LHCN-M2 (cell line): Measurements from ENCODE around the gene TMF1. TPM values are rescaled to one million over a fixed set of nuclear protein-coding genes. Genes with fewer than 3 reads are reported as not detected.

Source experiments
- DNase-seq: peaks from one replicate; pipeline ENCODE4 v3.0.0-alpha.2; 2012; ENCODE audit warnings: low read depth
- polyA plus RNA-seq: library from polyadenylated mRNA; unstranded; fragments of >200 nt; gene quantifications from one replicate; pipeline ENCODE4 v1.2.1, GENCODE V29; 2012; ENCODE audit warnings: missing spikeins
- total RNA-seq: library from RNA; depleted of rRNA; stranded (reverse); fragments of >200 nt; gene quantifications from 2 replicates; pipeline ENCODE4 v1.2.3, GENCODE V29; 2014; rRNA removed

The TMF1 gene
- total RNA-seq: 27.9 and 28.7 TPM in 2 replicates
- polyA plus RNA-seq: 7.2 TPM

GRCh38 chr3:69051756-69052471 is at the start of gene TMF1:
TMF1 (minus strand) TSS chr3:69052333; CDS start chr3:69052086, 247 bp downstream.
- DNase-seq: peak; percentile 98

GRCh38 chr3:69099576-69099975 is 47.4 kb upstream of the TMF1 start:
- no peak for DNase-seq

- DNase-seq: peak; percentile 88
Measured at GRCh38 chr3:69097407-69098086, 45.4 kb upstream of the TMF1 start.

GRCh38 chr3:69096299-69096698 is 44.2 kb upstream of the TMF1 start:
- no peak for DNase-seq

- DNase-seq: peak; percentile 79
Measured at GRCh38 chr3:69095636-69096035, 43.5 kb upstream of the TMF1 start.

- peak; percentile 78 for DNase-seq
Measured at GRCh38 chr3:69094467-69095205, 42.5 kb upstream of the TMF1 start.

- no peak for DNase-seq
Measured at GRCh38 chr3:69092030-69092516, 39.9 kb upstream of the TMF1 start.

GRCh38 chr3:69091389-69092029 is 39.4 kb upstream of the TMF1 start:
- DNase-seq: no peak

- peak; percentile 69 for DNase-seq
Measured at GRCh38 chr3:69090021-69090420, 37.9 kb upstream of the TMF1 start.

GRCh38 chr3:69088063-69088462 is 35.9 kb upstream of the TMF1 start:
- DNase-seq: peak; percentile 85

GRCh38 chr3:69087030-69087791 is 35.1 kb upstream of the TMF1 start:
- DNase-seq: no peak

GRCh38 chr3:69085833-69086722 is 33.9 kb upstream of the TMF1 start:
- peak; percentile 94 for DNase-seq

- DNase-seq: no peak
Measured at GRCh38 chr3:69085168-69085832, 33.2 kb upstream of the TMF1 start.

GRCh38 chr3:69084326-69085167 is 32.4 kb upstream of the TMF1 start, which contains the start of gene ARL6IP5:
ARL6IP5 (plus strand) TSS chr3:69084937; CDS start chr3:69085048, 111 bp downstream.
- peak; percentile 92 for DNase-seq

- DNase-seq: peak; percentile 90
Measured at GRCh38 chr3:69082805-69083204, 30.7 kb upstream of the TMF1 start.

GRCh38 chr3:69082361-69082760 is 30.2 kb upstream of the TMF1 start:
- no peak for DNase-seq

- DNase-seq: peak; percentile 81
Measured at GRCh38 chr3:69081583-69082262, 29.6 kb upstream of the TMF1 start.
